Measurements from ENCODE around the gene ABCF2. TPM values are rescaled to one million over a fixed set of nuclear protein-coding genes. Genes with fewer than 3 reads are reported as not detected.

The ABCF2 gene
- total and polyA plus RNA-seq, 12 donors = 13.0 to 35.2 (median 29.5) TPM

DNA sequence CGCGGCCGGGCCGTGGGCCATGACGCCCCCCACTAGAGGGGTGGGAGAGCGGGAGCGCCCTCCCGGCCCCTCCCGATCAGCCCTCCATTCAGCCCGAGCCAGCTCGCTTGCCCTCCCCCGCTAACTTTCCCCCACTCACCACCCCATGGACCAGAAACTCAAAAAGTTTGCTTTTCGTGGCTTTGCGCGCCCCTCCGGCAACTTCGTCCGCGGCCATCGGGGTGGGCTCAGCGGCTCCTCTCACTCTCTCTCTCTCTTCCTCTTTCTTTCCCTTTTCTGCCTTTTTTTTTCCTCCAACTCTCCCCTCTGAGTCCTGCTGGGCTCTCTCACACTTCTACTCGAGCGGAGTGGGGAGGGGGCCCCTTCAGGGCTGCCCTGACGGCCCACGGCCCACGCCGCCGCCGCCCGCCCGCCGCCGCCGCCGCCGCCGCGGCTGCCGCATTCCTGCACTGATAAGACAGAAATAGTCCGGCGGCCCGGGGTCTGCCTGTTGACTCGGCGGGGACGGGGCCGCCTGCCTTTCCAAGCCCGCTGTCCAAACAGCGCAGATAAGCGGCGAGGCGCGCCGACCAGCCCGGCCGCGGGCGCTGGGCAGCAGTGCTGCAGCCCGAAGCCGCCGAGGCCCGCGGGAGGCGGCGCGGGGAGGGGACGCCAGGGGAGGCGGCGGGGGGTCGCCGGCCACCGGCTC, 21.5 kb upstream of the ABCF2 start, which contains the start of gene SMARCD3:
Gene SMARCD3 (minus strand): TSS at position 349 of the 688 bp plus-strand sequence. CDS start 132 bp downstream, at position 217.
- no peak for TF ChIP-seq CTCF (IDR thresholded peaks at IDR 0.05)
- Histone ChIP-seq H3K27ac (peak within 1 kb of the TSS; percentile 86 to 99 (median 97)), H3K4me1 (peaks cover 21 to 91% (median 82%) of the 10 kb centered on the region in 9 donors), H3K36me3 (no peaks in the 10 kb centered on the region), H3K27me3 (peaks cover 0 to 82% (median 6%) of the 10 kb centered on the region in 7 donors), H3K4me3 (peak within 1 kb of the TSS; percentile 63 to 80 (median 74)), H3K9me3 (no peaks in the 10 kb centered on the region)
- intact Hi-C loops (cut with DNase I) = loop anchor here in 5 of 10 donors (5.0 to 10.0 kb wide), 3 partner anchors 54 to 124 kb away; partner anchors contain the start of gene ASB10 (in 1 of the 5)
- WGBS, 2 donors = 0 to 1% methylated on average over 65 to 71 of the region's 71 CpGs
- DNase-seq (peak; percentile 78 to 81), ATAC-seq (peak; percentile 27 to 70 (median 40))

- Histone ChIP-seq H3K4me3 (peak overlapping the region; percentile 63 to 80 (median 74)), H3K4me1 (peaks cover 21 to 92% (median 82%) of the 10 kb centered on the region in 9 donors), H3K27ac (peak overlapping the region; percentile 86 to 99 (median 97)), H3K36me3 (peaks cover 0 to 3% (median 0%) of the 10 kb centered on the region in 9 donors), H3K9me3 (no peaks in the 10 kb centered on the region), H3K27me3 (peaks cover 0 to 75% (median 6%) of the 10 kb centered on the region in 7 donors)
- no peak for TF ChIP-seq CTCF (IDR thresholded peaks at IDR 0.05)
- ATAC-seq (peak in 5 of 8 donors; percentile 5 to 25 (median 10)), DNase-seq (no peak)
- intact Hi-C loops (cut with DNase I) = loop anchor here in 6 of 10 donors (2.0 to 10.0 kb wide), 4 partner anchors 55 to 123 kb away; partner anchors contain the start of gene ASB10 (in 1 of the 6)
- WGBS, 2 donors = 4 to 7% methylated on average over 29 of the region's 29 CpGs
Measured at GRCh38 chr7:151247611-151248345, 20.8 kb upstream of the ABCF2 start.

GRCh38 chr7:151246851-151247580, 20.0 kb upstream of the ABCF2 start:
- Histone ChIP-seq H3K4me3 (peak overlapping the region; percentile 63 to 80 (median 74)), H3K9me3 (no peaks in the 10 kb centered on the region), H3K27ac (peak overlapping the region; percentile 12 to 98 (median 96)), H3K27me3 (peaks cover 0 to 67% (median 6%) of the 10 kb centered on the region in 7 donors), H3K36me3 (peaks cover 0 to 11% (median 0%) of the 10 kb centered on the region in 9 donors), H3K4me1 (peaks cover 21 to 85% (median 78%) of the 10 kb centered on the region in 9 donors)
- no peak for TF ChIP-seq CTCF (IDR thresholded peaks at IDR 0.05)
- intact Hi-C loops (cut with DNase I) = loop anchor here in 6 of 10 donors (2.0 to 10.0 kb wide), 4 partner anchors 55 to 122 kb away; partner anchors contain the start of gene ASB10 (in 1 of the 6)
- DNase-seq (no peak), ATAC-seq (peak in 2 of 8 donors; percentile 4 to 20)
- WGBS, 2 donors = 27 to 39% methylated on average over 4 of the region's 4 CpGs

All from heart right ventricle (tissue), 16 donors.